ENCODE measurements around the gene NRCAM. TPM values are rescaled to one million over a fixed set of nuclear protein-coding genes. Genes with fewer than 3 reads are reported as not detected.
"Not testable (repeated sequence)": the region's sequence is repeated elsewhere in the genome, so short reads cannot be mapped to it uniquely, and the experiment has no call there.

NRCAM gene
- total RNA-seq, 1 experiment from 2014 or later, result not detected

DNA sequence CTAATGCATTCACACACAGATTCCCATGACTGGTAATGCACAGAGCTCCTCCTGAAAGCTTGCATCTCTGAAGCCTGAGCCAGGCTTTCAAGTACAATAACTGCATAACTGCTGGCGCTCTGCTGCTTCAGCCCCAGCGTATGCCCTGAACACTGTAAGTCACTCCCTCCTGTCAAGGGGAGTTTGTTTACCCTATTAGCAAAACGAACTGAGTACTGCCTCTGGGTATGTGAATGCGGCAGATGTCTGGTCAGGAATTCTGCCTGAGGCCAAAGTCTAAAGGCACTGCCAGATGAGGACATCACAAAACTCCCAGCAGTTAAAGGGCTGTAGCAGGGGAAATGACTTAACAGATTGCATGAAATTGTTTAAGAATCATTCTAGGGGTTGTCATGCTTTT lies 97.7 kb downstream of the NRCAM start:
- Histone ChIP-seq H3K4me2 (ENCODE audit: low read depth, low read length, poor library complexity, severe bottlenecking) (no peak overlapping the region), H3K27ac (ENCODE audit: low read length) (no peak overlapping the region)

DNA sequence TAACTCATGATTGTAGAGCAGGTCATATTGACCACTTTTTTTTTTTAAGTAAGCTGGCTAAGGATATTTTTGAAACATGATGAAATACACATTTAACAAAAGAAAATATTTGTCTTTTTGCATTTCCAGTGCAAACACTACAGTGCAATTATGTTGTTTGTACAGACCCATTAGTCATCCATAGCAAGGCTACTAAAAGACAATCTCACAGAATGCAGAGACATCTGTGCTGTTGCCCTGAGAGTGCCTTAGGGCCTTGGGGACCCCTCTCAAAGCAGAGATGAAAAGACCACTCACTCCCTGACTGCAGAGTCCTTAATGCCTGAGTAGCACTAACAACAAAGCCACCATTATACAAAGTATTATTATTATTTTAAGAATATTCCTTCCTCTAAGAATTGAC lies 104.5 kb downstream of the NRCAM start:
- H3K27me3 ChIP-seq (ENCODE audit: low read length), result no peaks in the 10 kb centered on the region
- no peak for DNase-seq
- no peak overlapping the region for H3K27ac ChIP-seq (ENCODE audit: low read length)
- no peak overlapping the region for H3K9ac ChIP-seq (ENCODE audit: low read length)
- no peaks in the 10 kb centered on the region for H3K79me2 ChIP-seq (ENCODE audit: low read length)
- no peaks in the 10 kb centered on the region for H3K4me1 ChIP-seq (ENCODE audit: low read length)
- H3K9me3 ChIP-seq (ENCODE audit: low read length), result no peaks in the 10 kb centered on the region
- no peaks in the 10 kb centered on the region for H4K20me1 ChIP-seq (ENCODE audit: insufficient read depth, low read depth, low read length)
- no peak overlapping the region for H2AFZ ChIP-seq (ENCODE audit: low read length)
- H3K4me2 ChIP-seq (ENCODE audit: low read depth, low read length, poor library complexity, severe bottlenecking), result no peak overlapping the region
- H3K36me3 ChIP-seq (ENCODE audit: insufficient read depth, low read length), result no peaks in the 10 kb centered on the region
- H3K9me2 ChIP-seq (replicated peaks; ENCODE audit: insufficient read depth, low read length), result no peaks in the 10 kb centered on the region
- H3K4me3 ChIP-seq (ENCODE audit: low read length), result no peak overlapping the region

More for the DNA sequence above, 97.7 kb downstream of the NRCAM start:
- Histone ChIP-seq H3K27me3 (ENCODE audit: low read length) (0 out of 2 replicates have a peak, but pooled peaks cover 6% of the 10 kb centered on the region), H2AFZ (ENCODE audit: low read length) (no peak overlapping the region), H3K9ac (ENCODE audit: low read length) (no peak overlapping the region), H3K9me3 (ENCODE audit: low read length) (no peaks in the 10 kb centered on the region), H3K9me2 (replicated peaks; ENCODE audit: insufficient read depth, low read length) (no peaks in the 10 kb centered on the region), H4K20me1 (ENCODE audit: insufficient read depth, low read depth, low read length) (no peaks in the 10 kb centered on the region), H3K36me3 (ENCODE audit: insufficient read depth, low read length) (no peaks in the 10 kb centered on the region), H3K4me1 (ENCODE audit: low read length) (no peaks in the 10 kb centered on the region), H3K4me3 (ENCODE audit: low read length) (no peak overlapping the region), H3K79me2 (ENCODE audit: low read length) (no peaks in the 10 kb centered on the region)
- DNase-seq, result no peak

DNA sequence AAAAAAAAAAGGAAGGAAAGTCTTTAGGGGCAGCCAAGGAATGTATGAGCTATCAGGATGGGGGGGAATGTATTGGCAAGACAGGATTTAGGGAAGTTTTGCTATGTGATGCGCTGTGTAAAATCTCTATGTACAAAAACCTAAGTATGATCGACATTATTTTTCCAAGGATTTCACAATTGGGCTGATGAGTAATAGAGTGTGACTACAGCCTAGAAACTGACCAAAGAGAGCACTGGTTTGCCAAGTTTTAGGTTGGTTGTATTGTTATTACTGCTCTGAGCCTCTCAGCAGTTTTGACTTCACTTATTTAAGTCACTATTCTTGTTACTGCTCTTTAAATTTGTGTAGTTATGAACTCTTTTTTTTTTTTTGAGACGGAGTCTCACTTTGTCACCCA lies 107.3 kb downstream of the NRCAM start:
- no peak overlapping the region for H3K27ac ChIP-seq (ENCODE audit: low read length)
- H3K4me2 ChIP-seq (ENCODE audit: low read depth, low read length, poor library complexity, severe bottlenecking), result no peak overlapping the region
- no peaks in the 10 kb centered on the region for H3K4me1 ChIP-seq (ENCODE audit: low read length)
- no peak overlapping the region for H3K9ac ChIP-seq (ENCODE audit: low read length)
- no peak overlapping the region for H3K4me3 ChIP-seq (ENCODE audit: low read length)
- no peaks in the 10 kb centered on the region for H3K79me2 ChIP-seq (ENCODE audit: low read length)
- H3K9me3 ChIP-seq (ENCODE audit: low read length), result no peaks in the 10 kb centered on the region
- no peaks in the 10 kb centered on the region for H3K9me2 ChIP-seq (replicated peaks; ENCODE audit: insufficient read depth, low read length)
- DNase-seq, result no peak
- no peaks in the 10 kb centered on the region for H3K36me3 ChIP-seq (ENCODE audit: insufficient read depth, low read length)
- no peaks in the 10 kb centered on the region for H4K20me1 ChIP-seq (ENCODE audit: insufficient read depth, low read depth, low read length)
- no peak overlapping the region for H2AFZ ChIP-seq (ENCODE audit: low read length)
- no peaks in the 10 kb centered on the region for H3K27me3 ChIP-seq (ENCODE audit: low read length)

DNA sequence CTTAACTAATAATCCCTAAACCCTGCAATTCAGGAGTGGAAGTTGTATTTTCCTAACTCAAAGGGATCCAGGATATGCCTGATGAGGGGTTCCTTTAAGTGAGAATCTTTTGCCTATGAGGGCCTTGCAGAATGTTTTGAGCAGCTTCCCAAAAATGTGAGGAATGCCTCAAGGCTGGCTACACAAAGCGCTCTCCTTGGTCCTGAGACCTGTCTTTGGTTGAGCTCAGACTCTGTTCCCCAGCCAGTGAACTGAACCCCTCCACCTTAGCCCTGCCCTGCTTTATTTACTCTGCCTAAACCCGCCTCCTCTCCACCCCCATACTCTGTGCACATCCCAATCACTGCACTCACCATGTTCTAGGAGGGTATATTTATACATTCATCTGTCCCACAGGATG lies 108.6 kb downstream of the NRCAM start:
- Histone ChIP-seq H3K9ac (ENCODE audit: low read length) (no peak overlapping the region), H2AFZ (ENCODE audit: low read length) (no peak overlapping the region), H3K9me3 (ENCODE audit: low read length) (no peaks in the 10 kb centered on the region), H3K4me2 (ENCODE audit: low read depth, low read length, poor library complexity, severe bottlenecking) (no peak overlapping the region), H3K4me3 (ENCODE audit: low read length) (no peak overlapping the region), H3K4me1 (ENCODE audit: low read length) (no peaks in the 10 kb centered on the region), H4K20me1 (ENCODE audit: insufficient read depth, low read depth, low read length) (no peaks in the 10 kb centered on the region), H3K27me3 (ENCODE audit: low read length) (no peaks in the 10 kb centered on the region), H3K9me2 (replicated peaks; ENCODE audit: insufficient read depth, low read length) (no peaks in the 10 kb centered on the region), H3K36me3 (ENCODE audit: insufficient read depth, low read length) (no peaks in the 10 kb centered on the region), H3K27ac (ENCODE audit: low read length) (no peak overlapping the region), H3K79me2 (ENCODE audit: low read length) (no peaks in the 10 kb centered on the region)
- no peak for DNase-seq

DNA sequence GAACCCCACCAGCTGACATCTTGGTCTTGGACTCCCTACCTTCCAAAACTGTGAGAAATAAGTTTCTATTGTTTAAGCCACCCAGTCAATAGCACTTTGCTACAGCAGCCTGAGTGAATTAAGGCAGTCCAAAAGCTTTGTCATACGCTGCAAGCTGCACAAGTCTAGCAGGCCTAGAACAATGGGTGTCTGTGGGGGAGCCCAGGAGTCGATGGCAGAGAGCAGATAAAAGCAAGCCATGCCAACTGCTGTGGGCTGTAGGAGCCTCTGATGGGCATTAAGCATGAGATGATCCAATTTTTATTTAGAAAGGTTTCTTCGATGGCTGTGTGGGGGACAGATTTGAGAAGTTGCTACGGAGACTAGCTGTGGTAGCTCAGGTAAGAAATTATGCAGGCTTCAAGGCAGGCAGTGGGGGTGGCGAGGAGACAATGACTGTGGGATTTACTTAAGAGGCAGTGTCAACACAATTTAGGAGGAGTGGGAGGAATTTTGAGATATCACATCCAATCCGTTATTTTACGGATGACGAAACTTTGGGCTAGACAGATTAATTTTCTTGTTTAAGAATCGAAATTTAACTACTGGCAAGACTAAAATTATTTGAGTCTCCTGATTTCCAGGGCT lies 110.4 kb downstream of the NRCAM start:
- Histone ChIP-seq H2AFZ (ENCODE audit: low read length) (no peak overlapping the region), H3K79me2 (ENCODE audit: low read length) (no peaks in the 10 kb centered on the region), H3K4me2 (ENCODE audit: low read depth, low read length, poor library complexity, severe bottlenecking) (no peak overlapping the region), H3K27ac (ENCODE audit: low read length) (no peak overlapping the region), H3K36me3 (ENCODE audit: insufficient read depth, low read length) (no peaks in the 10 kb centered on the region), H4K20me1 (ENCODE audit: insufficient read depth, low read depth, low read length) (no peaks in the 10 kb centered on the region), H3K9ac (ENCODE audit: low read length) (no peak overlapping the region), H3K4me1 (ENCODE audit: low read length) (no peaks in the 10 kb centered on the region), H3K9me3 (ENCODE audit: low read length) (no peaks in the 10 kb centered on the region), H3K27me3 (ENCODE audit: low read length) (no peaks in the 10 kb centered on the region), H3K4me3 (ENCODE audit: low read length) (no peak overlapping the region), H3K9me2 (replicated peaks; ENCODE audit: insufficient read depth, low read length) (no peaks in the 10 kb centered on the region)
- DNase-seq, result no peak

DNA sequence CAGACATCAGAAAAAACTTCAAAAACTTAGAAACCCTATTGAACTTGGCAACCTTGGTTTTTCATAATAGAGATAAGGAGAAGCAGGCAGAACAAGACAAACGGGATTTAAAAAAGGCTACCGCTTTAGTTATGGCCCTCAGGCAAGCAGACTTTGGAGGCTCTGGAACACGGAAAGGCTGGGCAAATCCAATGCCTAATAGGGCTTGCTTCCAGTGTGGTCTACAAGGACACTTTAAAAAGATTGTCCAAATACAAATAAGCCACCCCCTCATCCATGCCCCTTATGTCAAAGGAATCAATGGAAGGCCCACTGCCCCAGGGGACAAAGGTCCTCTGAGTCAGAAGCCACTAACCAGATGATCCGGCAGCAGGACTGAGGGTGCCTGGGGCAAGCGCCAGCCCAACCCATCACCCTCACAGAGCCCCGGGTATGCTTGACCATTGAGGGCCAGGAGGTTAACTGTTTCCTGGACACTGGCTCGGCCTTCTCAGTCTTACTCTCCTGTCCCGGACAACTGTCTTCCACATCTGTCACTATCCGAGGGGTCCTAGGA lies 115.3 kb downstream of the NRCAM start:
- Histone ChIP-seq H3K4me3 (ENCODE audit: low read length) (no peak overlapping the region), H3K9me2 (replicated peaks; ENCODE audit: insufficient read depth, low read length) (no peaks in the 10 kb centered on the region), H2AFZ (ENCODE audit: low read length) (no peak overlapping the region), H4K20me1 (ENCODE audit: insufficient read depth, low read depth, low read length) (no peaks in the 10 kb centered on the region), H3K4me1 (ENCODE audit: low read length) (no peaks in the 10 kb centered on the region), H3K4me2 (ENCODE audit: low read depth, low read length, poor library complexity, severe bottlenecking) (no peak overlapping the region), H3K9ac (ENCODE audit: low read length) (no peak overlapping the region), H3K79me2 (ENCODE audit: low read length) (no peaks in the 10 kb centered on the region), H3K27me3 (ENCODE audit: low read length) (no peaks in the 10 kb centered on the region), H3K27ac (ENCODE audit: low read length) (no peak overlapping the region), H3K9me3 (ENCODE audit: low read length) (no peaks in the 10 kb centered on the region), H3K36me3 (ENCODE audit: insufficient read depth, low read length) (no peaks in the 10 kb centered on the region)
- DNase-seq, result no peak

DNA sequence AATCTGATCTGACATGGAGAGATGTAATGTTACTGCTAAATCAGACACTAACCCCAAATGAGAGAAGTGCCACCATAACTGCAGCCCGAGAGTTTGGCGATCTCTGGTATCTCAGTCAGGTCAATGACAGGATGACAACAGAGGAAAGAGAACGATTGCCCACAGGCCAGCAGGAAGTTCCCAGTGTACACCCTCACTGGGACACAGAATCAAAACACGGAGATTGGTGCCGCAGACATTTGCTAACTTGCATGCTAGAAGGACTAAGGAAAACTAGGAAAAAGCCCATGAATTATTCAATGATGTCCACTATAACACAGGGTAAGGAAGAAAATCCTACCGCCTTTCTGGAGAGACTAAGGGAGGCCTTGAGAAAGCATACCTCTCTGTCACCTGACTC lies 115.8 kb downstream of the NRCAM start:
- not testable (repeated sequence) for H3K4me1 ChIP-seq (ENCODE audit: low read length); H3K79me2 ChIP-seq (ENCODE audit: low read length); H4K20me1 ChIP-seq (ENCODE audit: insufficient read depth, low read depth, low read length); DNase-seq; H3K9me2 ChIP-seq (replicated peaks; ENCODE audit: insufficient read depth, low read length); H3K27me3 ChIP-seq (ENCODE audit: low read length); H3K4me2 ChIP-seq (ENCODE audit: low read depth, low read length, poor library complexity, severe bottlenecking); H3K9me3 ChIP-seq (ENCODE audit: low read length); H3K4me3 ChIP-seq (ENCODE audit: low read length); H2AFZ ChIP-seq (ENCODE audit: low read length); H3K27ac ChIP-seq (ENCODE audit: low read length); H3K36me3 ChIP-seq (ENCODE audit: insufficient read depth, low read length); H3K9ac ChIP-seq (ENCODE audit: low read length)

DNA sequence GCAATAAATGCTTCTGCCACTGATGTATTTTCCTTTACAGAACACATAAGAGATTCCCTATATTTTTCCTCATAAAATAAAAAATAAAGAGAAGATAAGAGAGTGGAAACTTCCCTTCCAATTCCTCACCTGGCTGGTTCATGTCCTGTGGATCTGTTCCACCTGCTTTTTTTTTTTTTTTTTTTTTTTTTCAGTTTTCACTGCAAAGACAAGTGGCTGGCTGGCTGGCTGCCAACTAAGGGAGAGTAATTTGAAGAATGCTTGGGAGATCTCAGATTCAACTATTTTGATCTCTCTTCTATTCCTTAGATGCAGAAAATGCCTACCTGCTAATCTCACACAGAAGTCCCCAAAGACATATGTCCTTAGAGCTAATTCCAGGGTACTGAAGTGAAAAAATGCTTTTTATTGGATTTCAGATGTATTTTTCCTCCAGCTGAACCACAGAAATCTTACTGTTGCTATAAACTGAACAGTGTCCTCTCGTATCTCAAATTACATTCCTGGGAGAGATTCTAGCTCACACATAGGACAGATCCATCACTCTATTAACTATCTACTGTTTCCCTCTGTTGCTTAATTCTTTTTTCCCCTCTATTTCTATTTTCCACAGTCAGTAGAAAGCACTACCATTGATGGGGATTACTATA lies 120.8 kb downstream of the NRCAM start:
- Histone ChIP-seq H3K9me2 (replicated peaks; ENCODE audit: insufficient read depth, low read length) (no peaks in the 10 kb centered on the region), H2AFZ (ENCODE audit: low read length) (no peak overlapping the region), H4K20me1 (ENCODE audit: insufficient read depth, low read depth, low read length) (no peaks in the 10 kb centered on the region), H3K4me3 (ENCODE audit: low read length) (no peak overlapping the region), H3K4me1 (ENCODE audit: low read length) (no peaks in the 10 kb centered on the region), H3K9ac (ENCODE audit: low read length) (no peak overlapping the region), H3K79me2 (ENCODE audit: low read length) (no peaks in the 10 kb centered on the region), H3K36me3 (ENCODE audit: insufficient read depth, low read length) (no peaks in the 10 kb centered on the region), H3K27ac (ENCODE audit: low read length) (no peak overlapping the region), H3K9me3 (ENCODE audit: low read length) (no peaks in the 10 kb centered on the region), H3K27me3 (ENCODE audit: low read length) (no peaks in the 10 kb centered on the region), H3K4me2 (ENCODE audit: low read depth, low read length, poor library complexity, severe bottlenecking) (no peak overlapping the region)
- no peak for DNase-seq
